GM18867 (cell line): ENCODE data around the gene ATP5F1E.

Experiments used
- ATAC-seq: cut with Tn5 transposase; IDR thresholded peaks from one replicate; pipeline ENCODE4 v1.9.1; 2021; ENCODE audit warnings: mild to moderate bottlenecking, moderate library complexity; ENCODE audit not compliant: unreplicated experiment

The ATP5F1E gene

DNA sequence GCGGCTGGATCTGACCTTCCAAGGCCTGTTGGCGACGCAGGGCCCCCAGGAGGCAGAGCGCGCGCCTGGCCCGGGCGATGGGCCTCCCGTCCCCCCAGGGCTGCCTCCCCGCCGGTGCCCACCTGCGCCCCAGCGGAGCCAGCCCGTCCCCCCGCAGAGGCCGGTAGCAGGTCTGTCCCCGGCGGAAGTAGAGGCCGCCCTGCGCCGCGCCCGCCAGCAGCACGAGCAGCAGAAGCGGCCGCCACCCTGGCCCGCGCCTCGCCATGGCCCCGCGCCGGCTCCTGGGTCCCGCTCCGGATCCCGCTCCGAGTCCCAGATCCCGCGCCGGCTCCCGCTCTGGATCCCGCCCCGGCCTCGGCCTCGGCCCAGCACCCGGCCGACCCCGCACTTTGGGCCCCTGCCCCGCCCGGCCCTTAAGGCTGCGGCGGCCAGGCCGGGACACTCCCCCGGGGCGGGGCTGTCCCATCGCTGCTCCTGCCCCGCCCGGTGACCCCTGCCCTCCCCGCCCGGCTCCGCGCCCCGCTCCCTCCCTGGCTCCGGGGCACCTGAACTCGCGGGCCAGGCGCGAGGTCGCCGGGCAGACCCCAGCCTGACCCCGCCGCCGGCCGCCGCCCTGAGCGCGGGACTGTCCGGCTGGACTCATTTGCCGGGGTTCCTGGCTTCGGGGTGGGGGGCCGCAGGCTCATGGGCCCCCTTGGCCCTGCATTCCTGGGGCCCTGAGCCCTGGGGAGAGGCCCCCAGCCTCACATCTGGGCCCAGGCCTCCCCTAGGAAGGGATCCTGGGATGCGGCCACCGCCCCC lies 25.1 kb downstream of the ATP5F1E start, which contains the start of gene CTSZ:
TSS of gene CTSZ (minus strand) at position 391 of the 801 bp plus-strand sequence. CDS start at position 265, 126 bp downstream.
- ATAC-seq, result peak; percentile 29

DNA sequence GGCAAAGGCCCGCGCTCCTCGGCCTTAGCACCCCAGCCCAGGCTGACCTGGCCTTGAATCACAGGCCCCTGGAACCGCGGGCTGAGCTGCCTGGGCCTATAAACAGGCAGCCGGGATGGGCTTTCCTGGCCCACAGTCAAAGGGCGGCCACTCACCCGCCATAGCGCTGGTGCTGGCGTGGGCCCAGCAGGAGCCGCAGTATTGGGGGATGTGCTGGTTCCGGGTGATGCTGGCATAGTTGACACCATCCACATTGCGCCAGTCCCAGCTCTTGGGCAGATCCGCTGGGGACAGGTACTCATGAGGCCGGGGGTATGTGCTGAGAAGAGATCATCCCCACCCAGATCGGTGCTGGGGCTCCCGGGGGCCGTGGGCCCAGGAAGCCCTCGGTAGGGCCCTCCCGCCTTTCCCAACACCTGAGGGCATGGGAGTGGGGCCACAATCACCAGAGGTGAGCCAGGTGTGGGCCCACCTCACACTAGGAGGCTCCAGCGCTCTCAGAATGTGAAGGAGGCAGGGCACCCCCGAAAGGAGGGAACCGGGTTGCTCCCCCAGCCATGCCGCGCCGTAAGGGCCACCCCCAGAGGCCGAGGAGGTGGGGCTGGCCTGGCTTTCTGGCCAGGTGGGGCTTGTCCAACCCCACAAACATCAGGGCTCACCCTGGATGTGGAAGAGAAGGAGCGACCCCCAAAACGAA lies 25.8 kb downstream of the ATP5F1E start:
- no peak for ATAC-seq

DNA sequence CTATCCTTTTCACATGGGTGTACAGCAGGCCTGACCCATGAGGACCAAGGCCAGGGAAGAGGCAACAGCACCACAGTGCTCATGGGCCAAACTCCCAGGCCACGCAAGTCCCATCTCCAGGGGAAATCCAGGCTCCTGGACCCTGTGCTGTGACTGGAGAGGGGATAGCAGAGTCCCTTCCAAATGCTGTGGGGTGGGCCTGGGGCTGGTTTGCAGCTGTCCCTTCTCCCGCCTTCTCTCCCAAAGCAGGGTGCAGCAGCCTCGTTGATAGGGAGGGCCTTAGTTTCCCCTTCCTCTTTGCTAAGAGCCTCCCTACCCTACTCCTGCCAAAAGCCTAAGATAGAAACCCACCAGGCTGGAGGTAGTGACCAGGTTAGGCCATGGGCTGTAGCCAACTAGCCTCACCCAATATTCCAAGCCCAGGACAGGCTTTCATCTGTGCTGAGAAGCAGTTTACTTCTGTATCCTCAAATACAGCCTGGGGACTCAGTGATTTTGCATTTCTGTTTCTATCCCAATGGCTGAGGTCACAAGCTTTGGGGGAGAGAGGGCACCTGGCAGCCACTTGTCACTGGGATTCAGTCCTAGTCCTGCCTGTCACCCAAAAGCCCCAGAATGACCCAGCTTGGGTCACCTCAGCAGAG lies 26.5 kb downstream of the ATP5F1E start:
- ATAC-seq, result no peak

DNA sequence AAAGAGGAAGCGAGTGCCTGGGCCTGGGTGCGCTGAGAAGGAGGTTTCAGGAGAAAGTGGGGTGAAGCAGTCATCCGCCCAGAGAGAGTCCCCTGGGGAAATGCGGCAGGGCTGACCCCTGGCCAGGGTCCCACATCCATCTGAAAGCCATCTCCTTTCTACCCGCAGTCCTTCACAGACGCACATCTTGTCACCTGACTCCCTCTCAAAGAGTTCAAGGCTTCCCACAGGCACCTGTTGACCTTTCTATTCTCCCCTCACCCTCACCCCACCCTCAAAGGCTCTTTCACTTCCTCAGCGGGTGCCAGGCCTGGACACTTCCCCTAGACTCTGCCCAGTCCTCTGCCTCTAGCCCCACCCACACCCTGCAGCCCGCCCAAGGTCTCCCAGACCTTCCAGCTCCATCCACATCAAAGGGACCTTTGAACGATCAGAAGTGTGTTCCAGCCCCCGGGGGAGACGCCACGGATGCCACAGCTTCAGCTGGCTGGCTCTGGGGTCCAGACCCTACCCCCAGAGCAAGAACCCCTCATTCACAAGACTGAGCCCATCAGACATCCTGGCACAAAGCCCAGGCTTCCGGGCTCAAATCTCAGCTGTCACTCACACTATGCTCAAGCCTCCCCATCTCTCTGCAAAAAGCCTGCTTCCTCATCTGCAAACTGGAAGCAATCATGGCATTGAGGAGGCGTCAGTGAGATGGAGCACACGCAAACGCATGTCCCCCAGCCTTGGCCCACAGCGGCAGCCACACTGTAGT lies 27.2 kb downstream of the ATP5F1E start:
- peak; percentile 58 for ATAC-seq

DNA sequence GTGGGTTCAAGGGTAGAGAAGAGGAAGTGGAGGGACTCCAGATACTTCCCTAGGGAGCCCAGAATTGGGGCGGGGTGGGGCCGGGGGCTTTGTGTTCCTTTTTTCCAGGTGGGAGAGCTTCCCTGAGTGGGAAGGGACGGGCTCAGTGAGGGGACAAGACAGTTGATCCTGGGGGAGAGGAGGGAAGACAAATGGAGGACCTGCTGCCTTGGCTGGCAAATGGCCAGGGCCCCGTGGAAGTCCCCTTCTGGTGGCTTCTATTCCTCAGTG lies 27.7 kb downstream of the ATP5F1E start:
- no peak for ATAC-seq

DNA sequence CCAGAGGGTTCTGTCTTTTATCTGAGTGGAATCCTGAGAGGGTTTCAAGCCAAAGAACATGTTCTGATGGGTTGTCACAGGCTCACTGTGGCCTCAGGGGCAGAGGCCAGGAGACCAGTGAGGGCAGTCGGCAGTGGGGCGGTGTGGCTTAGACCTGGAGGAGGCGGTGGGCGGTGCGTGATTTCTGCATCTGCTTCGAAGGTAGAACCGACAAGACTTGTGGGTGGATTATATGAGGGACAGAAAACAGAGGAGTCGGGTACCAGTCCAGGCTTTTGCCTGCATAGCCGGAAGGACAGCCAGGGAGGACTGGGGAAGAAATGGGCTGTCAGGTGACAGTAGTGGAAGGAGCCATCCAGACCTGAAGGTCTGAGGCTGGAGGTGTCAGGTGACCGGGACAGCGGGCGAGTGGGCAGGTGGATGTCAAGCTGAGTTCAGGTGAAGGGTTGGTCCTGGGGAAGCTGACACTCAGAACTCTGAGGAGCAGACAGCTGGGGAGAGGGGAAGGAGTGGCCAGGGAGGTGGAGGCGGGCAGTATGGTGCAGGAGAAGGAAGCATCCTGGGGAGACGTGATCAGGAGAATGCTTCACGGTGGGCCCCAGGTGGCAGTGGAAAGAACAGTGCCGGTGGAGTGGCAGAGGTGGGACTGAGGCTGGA lies 28.2 kb downstream of the ATP5F1E start:
- no peak for ATAC-seq

DNA sequence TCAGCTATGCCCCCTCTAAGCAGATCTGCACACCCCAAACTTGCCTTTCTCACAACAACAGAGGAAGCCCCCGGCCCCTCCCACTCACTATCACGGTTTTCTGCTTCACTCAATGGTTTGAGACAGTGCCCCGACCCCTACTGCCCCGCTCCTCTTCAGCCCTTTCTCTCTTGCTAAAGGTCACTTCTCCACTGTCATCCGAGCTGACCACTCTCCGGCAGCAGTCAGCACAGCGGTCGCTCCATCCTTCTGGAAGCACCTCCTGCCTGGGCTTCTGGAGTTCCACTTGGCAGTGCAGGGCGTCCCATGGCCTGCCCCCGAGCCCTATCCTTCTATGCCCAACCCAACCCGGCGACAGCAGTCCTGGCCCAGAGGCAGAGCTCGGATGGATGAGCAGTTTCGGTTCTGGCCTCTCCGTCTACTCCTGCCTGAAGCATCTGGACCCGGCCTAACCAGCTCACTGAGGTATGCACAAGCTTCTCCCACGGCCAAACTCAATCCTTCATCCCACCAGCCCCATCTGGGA lies 29.2 kb downstream of the ATP5F1E start:
- no peak for ATAC-seq

DNA sequence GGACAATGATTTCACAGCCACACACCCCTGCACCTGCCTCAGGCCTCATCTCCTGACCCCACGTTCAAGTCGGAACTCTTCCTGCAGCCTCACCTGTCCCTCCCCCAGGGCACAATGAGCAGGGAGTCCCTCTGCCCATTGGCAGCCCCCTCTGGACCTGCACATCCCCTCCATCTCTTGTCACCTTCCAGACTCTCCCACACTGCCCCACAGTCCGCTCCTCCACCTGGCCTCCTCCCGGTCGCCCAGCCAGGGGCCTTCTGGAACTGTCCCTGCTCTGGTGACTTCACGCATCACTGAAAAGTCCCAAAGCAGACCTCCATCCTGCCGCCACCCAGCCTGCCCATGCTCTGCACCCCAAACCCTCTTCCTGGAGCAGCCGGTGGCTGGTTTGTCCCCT lies 29.7 kb downstream of the ATP5F1E start:
- no peak for ATAC-seq

DNA sequence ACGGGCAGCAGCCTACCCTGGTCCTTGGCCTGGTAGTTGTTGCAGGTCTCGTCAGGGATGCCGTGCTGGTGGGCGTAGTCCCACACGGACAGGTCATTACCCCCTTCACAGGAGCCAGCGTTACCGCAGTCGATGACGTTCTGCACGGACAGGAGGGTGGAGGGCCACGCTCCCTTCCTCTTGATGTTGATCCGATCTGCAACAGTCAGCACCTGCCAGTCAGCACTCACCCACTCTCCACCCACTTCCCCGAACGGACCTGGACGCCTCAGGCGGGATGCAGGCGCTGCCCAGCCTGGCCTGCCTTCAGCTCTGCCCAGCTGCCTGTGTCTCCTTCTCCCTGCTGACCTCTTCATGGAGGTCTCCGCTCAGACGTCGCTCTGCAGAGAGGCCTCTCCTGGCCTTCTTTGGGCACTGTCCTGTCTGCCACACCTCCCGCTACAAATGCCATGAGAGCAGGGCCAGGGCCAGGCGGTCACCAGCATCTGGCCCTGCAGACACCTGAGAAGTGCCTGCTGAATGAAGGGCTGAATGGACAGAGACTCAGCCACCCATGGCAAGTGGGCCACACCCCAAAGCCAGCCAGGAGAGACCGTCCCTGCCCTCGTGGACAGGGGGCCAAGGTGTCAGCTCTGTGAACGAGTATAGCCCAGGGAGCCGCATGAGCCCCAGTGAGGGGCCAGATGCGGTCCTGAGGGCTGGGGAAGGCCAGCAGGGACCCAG lies 30.5 kb downstream of the ATP5F1E start:
- ATAC-seq, result no peak

DNA sequence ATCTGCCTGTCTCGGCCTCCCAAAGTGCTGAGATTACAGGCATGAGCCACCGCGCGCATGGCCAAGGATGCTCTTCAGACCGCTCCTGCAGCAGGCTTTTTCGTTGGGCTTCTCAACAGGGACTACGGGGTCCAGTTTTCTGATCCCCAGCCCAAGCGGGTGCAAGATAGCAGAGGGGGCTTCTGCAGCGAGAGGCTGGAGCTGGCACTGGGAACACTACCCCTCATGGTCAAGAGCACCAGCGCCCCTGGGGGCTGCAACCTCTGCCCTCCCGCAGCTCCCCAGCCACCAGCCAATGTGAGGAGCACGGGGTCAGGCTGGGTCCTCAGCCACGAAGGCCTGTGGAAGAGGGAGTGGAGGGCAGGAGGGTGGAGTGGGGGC lies 31.1 kb downstream of the ATP5F1E start:
- no peak for ATAC-seq

DNA sequence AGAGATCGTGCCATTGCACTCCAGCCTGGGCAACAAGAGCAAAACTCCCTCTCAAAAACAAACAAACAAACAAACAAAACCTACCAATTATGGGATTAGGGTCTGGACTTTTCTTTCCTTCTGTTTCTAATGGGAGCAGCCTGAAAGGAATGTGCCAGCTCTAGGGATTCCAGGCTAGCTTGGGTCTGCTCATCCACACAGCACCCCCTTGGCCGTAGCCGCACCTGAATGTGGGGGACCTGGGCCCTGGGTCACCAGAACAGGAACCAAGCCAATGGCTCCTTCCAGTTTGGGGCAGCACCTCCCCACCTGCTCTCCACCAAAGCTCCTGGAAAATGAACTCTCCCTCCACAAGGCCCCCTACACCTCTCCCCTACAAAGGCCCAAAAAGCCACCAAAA lies 31.8 kb downstream of the ATP5F1E start:
- no peak for ATAC-seq

DNA sequence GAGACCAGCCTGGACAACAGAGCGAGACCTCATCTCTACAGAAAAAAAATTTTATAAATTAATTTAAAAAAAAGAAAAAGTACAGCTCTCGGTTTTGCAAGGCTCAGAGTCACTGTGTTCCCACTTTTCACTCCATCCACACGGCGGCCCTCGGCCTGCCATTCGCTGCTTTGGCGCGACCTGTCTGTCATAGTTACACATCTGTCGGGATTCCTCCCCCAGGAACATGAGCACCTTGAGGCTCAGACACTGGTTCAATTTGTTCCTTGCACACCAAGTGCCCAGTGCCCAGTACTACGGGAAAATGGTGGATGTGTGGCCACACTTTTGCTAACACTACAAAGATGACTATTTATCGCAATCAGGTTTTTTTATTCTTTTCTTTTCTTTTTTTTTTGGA lies 33.5 kb downstream of the ATP5F1E start:
- ATAC-seq, result no peak

DNA sequence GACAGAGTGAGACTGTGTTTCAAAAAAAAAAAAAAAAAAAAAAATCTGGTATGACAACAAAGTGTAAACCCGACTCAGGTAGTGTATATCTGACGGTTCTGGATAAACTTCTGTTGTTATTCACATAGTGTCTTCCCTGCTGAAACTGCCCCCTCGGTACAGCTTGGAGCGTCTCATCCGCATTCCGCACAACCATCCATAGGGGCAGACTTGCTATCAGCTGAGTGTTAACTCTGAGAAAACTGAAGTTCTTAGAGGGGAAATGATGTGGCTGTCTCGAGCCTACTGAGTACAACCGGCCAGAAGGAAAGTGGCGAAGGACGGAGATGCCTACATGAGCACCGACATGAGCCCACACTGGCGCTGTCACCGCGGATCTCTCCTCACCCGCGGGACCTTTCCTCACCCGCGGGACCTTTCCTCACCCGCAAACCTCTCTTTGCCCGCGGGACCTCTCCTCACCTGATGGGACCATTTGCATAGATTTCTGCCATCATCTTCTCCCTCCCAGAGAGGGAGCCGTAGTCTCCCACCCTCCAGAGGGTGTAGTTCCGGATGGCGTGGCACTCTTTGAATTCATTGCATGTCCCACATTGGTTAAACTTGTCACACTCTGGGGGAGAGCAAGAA lies 34.9 kb downstream of the ATP5F1E start:
- ATAC-seq, result no peak

DNA sequence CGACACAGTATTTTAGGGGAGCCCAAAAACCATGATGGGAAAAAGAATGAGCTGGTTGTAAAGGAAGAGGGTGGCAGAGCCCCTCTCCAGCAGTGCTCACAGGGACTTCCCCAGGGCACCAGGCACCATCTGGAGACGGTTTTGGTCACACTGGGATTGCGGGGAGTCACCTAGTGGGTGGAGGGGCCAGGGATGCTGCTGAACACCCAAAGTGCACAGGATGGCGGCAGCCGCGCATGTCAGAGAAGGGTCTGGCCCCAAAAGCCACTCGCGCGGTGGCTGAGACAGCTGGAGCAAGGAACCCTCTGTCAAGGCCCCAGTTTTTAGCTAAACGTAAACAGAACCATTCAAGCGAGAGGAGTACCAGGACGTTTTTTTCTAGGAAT lies 35.9 kb downstream of the ATP5F1E start:
- ATAC-seq, result no peak

DNA sequence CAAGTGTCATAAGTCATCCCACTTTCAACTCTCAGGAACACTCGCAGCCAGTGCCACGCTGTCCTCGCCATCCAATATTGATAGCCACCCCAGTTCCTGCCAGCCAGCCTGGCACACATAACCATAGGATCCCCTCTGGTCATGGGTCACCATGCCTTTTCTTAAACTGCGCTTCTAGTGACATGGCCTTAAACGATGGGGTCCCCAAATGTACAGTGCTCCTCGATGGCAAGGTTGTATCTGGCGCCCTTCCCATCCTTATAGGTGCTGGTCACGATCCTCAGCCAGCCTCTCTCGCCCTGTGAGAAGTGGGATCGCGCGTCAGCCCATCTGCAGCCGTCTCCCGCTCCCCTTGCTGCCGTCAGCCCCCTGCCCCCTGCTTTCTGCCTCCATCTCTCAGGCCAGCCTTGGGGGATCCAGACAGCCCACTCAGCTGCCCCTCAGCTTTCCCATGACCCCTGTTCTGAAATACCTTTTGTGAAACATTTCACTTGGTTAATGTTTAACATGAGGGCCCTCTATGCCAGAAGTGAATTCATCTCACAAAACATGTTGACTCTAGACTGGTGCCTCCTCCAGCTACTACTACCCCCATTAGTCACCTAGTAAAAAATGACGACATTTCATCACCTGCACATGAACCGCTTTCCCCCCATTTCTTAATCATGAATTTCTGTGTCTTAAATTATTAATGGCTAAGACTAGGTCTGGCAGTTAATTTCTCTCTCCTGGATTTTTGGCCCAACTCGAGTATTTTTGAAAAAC lies 36.5 kb downstream of the ATP5F1E start:
- no peak for ATAC-seq

DNA sequence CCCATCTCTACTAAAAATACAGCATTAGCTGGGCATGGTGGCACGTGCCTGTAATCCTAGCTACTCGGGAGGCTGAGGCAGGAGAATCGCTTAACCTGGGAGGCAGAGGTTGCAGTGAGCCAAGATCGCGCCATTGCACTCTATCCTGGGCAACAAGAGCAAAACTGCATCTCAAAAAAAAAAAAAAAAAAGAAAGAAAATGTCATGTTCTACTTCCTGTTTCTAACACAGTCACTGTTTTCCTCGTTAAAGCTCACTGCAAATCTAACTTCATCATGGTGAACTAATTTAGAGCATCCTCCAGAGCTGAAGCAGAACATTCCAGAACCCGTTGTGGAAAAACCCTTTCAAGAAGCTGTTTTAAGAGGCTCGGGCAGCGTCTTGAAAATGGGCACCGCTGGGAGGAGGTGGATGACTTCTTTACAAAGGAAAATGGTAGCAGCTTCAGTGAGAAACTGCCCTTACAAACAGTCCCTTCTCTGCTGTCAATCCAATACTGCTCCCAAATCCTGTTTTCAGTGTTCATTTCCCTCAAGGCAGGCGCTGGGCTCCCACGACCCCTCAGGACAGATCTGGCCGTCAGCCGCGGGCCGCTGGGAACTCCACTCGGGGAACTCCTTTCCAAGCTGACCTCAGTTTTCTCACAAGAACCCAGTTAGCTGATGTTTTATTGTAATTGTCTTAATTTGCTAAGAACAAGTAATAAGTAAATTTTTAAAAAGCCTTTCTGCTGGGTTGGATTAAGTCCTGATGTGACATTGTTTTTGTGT lies 37.6 kb downstream of the ATP5F1E start:
- no peak for ATAC-seq

DNA sequence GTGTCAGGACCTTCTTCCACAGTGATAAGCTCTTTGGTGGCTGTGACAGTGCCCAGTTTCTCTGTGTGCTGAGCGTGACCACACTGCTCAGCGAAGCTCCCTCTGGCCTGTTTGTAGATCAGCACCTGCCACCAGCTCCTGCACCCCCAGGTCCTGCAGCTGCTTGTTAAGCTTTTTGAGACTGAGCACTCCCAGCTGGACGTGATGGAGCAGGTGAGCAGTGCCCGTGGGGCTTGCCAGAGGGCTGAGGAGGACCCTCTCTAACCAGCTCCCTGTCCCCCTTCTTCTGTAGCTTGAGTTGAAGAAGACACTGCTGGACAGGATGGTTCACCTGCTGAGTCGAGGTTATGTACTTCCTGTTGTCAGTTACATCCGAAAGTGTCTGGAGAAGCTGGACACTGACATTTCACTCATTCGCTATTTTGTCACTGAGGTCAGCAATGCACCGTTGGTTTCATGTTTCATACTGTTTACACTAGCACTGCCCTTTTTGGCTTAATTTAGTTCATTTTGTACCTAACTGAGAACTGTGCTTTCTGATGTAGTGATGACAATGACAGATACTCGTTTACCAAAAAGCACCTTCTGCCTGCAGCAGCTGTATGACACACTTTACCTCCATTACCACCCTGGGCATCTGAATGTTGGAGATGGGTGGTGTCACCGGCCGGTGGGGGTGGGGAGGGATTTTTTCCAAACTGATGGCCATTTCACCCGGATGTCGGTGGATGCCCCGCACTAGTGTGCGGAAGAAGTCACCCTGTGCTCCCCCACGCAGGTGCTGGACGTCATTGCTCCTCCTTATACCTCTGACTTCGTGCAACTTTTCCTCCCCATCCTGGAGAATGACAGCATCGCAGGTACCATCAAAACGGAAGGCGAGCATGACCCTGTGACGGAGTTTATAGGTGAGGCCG lies 38.5 kb downstream of the ATP5F1E start:
- no peak for ATAC-seq
